ENCODE measurements around the gene CLTB.

CLTB gene

GRCh38 chr5:176388003-176388443 is 28.3 kb downstream of the CLTB start:
- TF ChIP-seq POLR2AphosphoS5 (IDR thresholded peaks at IDR 0.05; ENCODE audit: low read depth, low read length): no peak
- no peak for TF ChIP-seq SIN3A (IDR thresholded peaks at IDR 0.05; ENCODE audit: borderline replicate concordance, insufficient read depth, low read length)
- no peak for TF ChIP-seq FOXP2 (optimal IDR thresholded peaks at IDR 0.05; ENCODE audit: borderline replicate concordance, extremely low read depth, extremely low read length, insufficient read depth)
- no peak for TF ChIP-seq TAF1 (IDR thresholded peaks at IDR 0.05; ENCODE audit: borderline replicate concordance, insufficient read depth, low read length)
- TF ChIP-seq REST (IDR thresholded peaks at IDR 0.05; ENCODE audit: insufficient read depth in 1 of 2, low read depth in 2 of 2, low read length in 2 of 2): no peak

GRCh38 chr5:176387384-176387925 is 28.9 kb downstream of the CLTB start:
- TF ChIP-seq TAF1 (IDR thresholded peaks at IDR 0.05; ENCODE audit: borderline replicate concordance, insufficient read depth, low read length): no peak
- no peak for TF ChIP-seq FOXP2 (optimal IDR thresholded peaks at IDR 0.05; ENCODE audit: borderline replicate concordance, extremely low read depth, extremely low read length, insufficient read depth)
- no peak for TF ChIP-seq POLR2AphosphoS5 (IDR thresholded peaks at IDR 0.05; ENCODE audit: low read depth, low read length)
- no peak for TF ChIP-seq REST (IDR thresholded peaks at IDR 0.05; ENCODE audit: insufficient read depth in 1 of 2, low read depth in 2 of 2, low read length in 2 of 2)
- no peak for TF ChIP-seq SIN3A (IDR thresholded peaks at IDR 0.05; ENCODE audit: borderline replicate concordance, insufficient read depth, low read length)

GRCh38 chr5:176386491-176386890 is 29.8 kb downstream of the CLTB start:
- TF ChIP-seq FOXP2 (optimal IDR thresholded peaks at IDR 0.05; ENCODE audit: borderline replicate concordance, extremely low read depth, extremely low read length, insufficient read depth): no peak
- no peak for TF ChIP-seq TAF1 (IDR thresholded peaks at IDR 0.05; ENCODE audit: borderline replicate concordance, insufficient read depth, low read length)
- TF ChIP-seq REST (IDR thresholded peaks at IDR 0.05; ENCODE audit: insufficient read depth in 1 of 2, low read depth in 2 of 2, low read length in 2 of 2): no peak
- no peak for TF ChIP-seq SIN3A (IDR thresholded peaks at IDR 0.05; ENCODE audit: borderline replicate concordance, insufficient read depth, low read length)

- no peak for TF ChIP-seq FOXP2 (optimal IDR thresholded peaks at IDR 0.05; ENCODE audit: borderline replicate concordance, extremely low read depth, extremely low read length, insufficient read depth)
- TF ChIP-seq POLR2AphosphoS5 (IDR thresholded peaks at IDR 0.05; ENCODE audit: low read depth, low read length): no peak
- TF ChIP-seq REST (IDR thresholded peaks at IDR 0.05; ENCODE audit: insufficient read depth in 1 of 2, low read depth in 2 of 2, low read length in 2 of 2): no peak
- no peak for TF ChIP-seq SIN3A (IDR thresholded peaks at IDR 0.05; ENCODE audit: borderline replicate concordance, insufficient read depth, low read length)
- no peak for TF ChIP-seq TAF1 (IDR thresholded peaks at IDR 0.05; ENCODE audit: borderline replicate concordance, insufficient read depth, low read length)
Measured at GRCh38 chr5:176384991-176385390, 31.3 kb downstream of the CLTB start.

Data from PFSK-1 (cell line).